Right hindlimb (tissue), 1 donor: ENCODE results near the gene CFAP69.
"Not testable (repeated sequence)": the region's sequence is repeated elsewhere in the genome, so short reads cannot be mapped to it uniquely, and the experiment has no call there.

ENCODE experiments used
- DNase-seq: peaks from one replicate; pipeline ENCODE4 v3.0.0-alpha.2; 2018

CFAP69 gene

DNA sequence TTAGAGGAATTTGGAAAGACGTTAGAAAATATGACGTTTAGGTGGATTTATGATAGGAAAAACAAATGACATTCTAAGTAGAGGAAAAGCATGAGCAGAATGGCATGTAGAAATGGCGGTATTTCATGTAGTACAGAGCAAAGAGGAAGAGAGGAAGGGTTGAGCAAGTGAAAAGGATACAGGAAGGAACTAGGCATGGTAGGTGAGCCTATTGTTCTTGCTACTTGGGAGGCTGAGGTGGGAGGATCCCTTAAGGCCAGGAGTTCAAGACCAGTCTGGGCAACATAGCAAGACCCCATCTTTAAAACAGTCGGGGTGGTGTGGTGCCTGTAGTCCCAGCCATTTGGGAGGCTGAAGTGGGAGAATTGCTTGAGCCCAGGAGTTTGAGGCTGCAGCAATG is 102.8 kb downstream of the CFAP69 start:
- no peak for DNase-seq

DNA sequence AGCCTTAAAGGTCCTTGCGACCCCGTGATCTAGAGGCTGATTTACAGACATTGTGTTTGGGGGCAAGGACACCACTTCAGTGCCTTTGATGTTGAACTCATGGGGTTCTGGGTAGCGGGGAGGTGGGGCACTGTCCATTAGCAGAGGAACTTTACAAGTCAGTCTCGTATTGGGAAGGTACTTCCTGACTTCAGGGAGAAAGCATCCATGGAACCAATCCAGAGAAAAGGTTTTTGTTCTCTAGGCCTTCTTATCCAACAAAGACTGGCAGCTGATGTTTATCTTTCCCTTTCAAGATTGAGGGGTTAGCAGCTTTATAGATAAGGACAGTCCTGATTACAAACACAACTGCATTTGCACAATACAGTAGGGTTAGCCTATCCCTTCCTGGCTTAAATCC is 104.3 kb downstream of the CFAP69 start:
- no peak for DNase-seq

DNA sequence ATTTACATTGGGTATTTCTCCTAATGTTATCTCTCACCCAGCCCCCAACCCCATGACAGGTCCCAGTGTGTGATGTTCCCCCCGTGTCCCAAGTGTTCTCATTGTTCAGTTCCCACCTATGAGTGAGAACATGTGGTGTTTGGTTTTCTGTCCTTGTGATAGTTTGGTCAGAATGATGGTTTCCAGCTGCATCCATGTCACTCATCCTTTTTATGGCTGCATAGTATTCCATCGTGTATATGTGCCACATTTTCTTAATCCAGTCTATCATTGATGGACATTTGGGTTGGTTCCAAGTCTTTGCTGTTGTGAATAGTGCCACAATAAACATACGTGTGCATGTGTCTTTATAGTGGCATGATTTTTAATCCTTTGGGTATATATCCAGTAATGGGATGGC is 105.1 kb downstream of the CFAP69 start:
- DNase-seq: not testable (repeated sequence)

DNA sequence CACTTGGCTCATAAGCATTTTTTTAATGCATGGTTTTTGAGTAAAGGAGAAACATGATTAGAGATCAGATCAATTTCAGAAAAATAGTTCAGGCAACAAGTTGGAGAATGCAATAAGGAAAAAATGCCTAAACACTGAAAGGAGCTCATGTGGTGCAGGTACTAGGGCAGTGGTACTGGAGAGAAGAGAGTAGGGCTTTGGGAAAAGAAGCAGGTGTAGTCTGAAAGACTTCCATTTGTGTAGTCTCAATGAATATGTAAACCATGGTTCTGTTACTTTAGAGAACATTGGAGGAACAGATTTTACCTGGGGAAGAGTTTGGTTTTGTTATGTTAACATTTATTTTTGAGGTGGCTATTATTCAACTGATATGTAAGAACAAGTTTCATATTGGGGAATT is 107.0 kb downstream of the CFAP69 start:
- DNase-seq: no peak
